Fibroblast of gingiva (primary cell): ENCODE data around the gene C6orf89.
A peak's percentile ranks its signal among the peaks of the same experiment; 100 is the strongest.
"Not testable (repeated sequence)": the region's sequence is repeated elsewhere in the genome, so short reads cannot be mapped to it uniquely, and the experiment has no call there.

Source experiments
- DNase-seq: peaks from one replicate; pipeline ENCODE4 v3.0.0-alpha.2; 2011; ENCODE audit warnings: low read depth

The C6orf89 gene

DNA sequence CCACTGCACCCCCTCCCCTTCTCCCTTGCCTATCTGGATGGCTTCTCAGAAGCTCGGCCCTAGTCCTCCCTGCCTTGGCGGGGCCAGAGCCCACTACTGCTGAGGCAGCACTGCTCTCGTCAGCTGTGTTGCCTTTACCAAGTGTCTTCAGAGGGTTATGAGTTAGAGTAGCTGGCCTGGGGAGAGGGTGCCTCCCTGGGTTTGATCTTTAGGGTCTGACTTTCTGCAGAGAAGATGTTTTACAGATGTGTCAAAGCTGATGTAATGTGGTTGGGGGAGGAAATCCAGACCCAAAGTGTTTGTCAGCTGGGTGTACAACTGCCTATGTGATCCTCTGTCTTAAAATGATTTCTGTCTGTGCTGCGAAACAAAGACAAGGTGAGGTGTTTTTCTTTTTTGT lies 38.4 kb downstream of the C6orf89 start:
- DNase-seq: no peak

DNA sequence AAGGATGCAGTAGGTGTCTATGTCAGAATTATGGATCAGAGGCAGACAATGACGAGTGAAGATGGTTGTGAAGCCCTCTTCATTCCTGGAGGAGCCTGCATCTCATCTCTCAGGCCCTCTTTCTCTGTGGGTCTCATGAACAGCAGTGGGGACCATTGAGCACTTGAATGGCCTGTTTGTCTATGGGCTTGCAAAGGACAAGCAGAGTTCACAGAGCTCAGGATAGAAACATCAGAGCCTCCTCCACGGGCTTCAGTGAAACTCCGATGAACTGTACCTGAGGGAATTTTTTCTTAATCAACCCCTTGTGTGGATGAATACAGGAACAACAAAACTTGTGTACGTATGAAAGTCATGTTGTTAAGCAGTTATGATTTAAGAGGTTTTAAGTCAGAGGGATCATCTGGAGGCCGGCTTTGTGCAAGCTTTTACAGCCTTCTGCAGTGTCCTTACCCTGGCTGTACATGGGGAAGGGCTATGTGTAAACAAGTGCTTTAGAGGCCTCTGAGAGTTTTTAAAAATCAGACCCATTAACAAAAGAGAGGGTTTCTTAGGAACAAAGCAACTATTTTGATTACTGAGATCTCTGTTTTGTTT lies 39.1 kb downstream of the C6orf89 start:
- DNase-seq: no peak

DNA sequence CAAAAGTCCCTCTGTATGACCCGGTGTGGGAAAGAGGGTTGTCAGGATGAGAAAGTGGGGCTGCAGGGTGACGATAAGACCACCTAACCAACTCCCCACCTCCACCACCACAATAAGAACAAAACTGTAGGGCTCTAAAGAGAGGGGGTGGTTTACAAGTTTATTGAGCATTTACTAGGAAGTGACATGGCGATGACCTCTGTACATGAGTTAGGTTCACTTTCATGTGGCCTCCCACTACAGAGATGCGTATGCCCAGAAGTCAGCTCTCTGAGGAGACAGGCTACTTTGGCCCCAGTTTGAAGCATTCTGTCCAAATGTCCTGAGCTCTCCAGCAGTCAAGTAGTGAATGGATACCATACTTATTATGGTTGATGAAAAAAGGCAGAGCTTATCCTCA lies 40.1 kb downstream of the C6orf89 start:
- DNase-seq: no peak

DNA sequence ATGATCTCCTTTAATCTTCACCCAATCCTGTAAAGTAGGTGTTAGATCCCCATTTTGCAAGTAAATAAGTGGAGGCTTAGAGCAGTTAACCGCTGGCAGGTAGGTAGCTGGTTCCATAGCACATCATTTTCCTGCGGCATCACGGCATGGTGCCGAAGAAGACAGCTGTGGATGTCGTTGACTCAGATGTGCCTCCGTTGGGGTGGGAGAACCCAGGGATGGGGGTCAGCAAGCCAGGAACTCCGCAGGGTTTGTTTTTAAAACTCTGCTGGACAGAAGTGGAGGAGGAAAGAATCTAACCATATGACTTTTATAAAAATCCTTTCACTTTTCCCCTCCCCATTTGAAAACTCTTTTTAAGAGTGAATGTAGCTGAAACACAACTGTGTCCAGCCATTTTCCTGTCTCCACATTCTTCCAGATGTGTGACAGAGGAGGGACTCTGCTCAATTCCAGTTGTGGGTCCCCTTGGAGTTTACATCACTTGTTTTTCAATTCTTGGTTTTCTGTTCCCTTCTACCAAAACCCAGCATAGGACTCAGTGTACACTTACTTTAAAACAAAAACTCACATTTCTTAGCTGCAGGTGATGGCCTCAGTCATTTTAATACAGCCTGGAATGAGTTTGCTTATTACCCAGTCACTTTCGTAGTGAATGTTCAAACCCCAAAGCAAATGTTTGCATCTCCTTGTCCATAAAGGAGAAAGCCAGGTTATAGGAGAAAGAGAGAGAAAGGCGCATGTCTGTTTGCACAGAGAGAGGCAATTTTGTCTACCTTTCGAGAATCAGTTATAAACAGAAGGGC lies 41.2 kb downstream of the C6orf89 start:
- DNase-seq: no peak

GRCh38 chr6:36927691-36928546 lies 42.2 kb downstream of the C6orf89 start:
- no peak for DNase-seq

GRCh38 chr6:36928547-36928918 lies 42.8 kb downstream of the C6orf89 start:
- DNase-seq: no peak

DNA sequence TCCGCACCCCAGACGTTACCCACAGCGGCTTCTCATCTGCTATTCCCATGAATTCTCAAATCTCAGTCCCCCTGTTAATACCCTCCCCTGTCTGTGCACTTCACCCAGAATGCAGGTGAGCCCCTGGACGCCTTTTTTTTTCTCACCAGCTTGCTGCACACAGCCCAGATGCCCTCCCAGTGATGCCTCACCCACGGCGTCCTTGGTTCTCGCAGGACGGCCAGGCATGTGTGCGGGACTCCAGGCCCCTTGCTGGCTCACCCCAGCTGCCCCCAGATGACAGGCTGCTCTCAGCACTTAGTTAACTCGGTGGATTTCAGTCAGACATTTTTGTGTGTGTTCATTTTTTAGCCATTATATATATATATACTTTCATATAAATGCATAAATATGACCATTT lies 43.4 kb downstream of the C6orf89 start:
- DNase-seq: no peak

DNA sequence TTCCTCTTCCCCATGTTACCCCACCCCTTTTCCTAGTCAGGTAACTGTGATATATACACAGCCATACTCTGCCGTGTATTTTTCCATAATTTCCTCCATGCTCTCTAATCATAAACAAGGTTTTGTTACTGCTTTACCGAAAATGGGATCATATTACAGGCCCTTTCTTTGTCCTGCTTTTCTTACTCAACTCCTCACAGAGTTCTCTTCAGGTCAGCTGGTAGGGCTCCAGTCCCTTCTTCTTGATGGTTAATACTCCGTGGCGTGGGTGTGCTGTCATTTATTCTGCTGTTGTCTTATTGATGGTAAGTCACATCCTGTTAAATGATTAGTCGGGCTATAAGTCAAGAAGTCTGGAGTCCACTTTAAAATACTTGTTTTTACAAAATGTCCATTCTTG lies 43.9 kb downstream of the C6orf89 start:
- DNase-seq: peak; percentile 62

DNA sequence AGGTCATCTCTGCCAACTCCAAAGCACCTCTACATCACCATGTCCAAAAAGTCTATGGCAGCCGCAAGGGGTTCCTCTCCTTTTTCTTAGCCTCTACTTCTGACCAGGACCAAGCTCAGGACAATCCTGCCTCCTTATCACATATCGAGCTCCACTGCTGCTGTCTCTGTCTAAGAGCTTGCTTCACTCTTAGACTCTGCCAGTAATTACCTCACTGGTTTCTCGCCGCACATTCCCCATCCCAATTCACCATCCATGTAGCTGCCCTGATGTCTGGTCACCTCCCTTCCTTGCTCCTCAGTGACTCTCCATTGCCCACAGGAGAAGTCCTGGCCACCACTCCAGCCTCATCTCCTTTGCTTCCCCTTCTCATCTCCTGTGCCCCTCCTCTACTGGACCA lies 44.7 kb downstream of the C6orf89 start:
- DNase-seq: no peak

- DNase-seq: peak; percentile 69
Observed at GRCh38 chr6:36933102-36933501, 47.4 kb downstream of the C6orf89 start.

- no peak for DNase-seq
Observed at GRCh38 chr6:36933519-36933918, 47.8 kb downstream of the C6orf89 start.

DNA sequence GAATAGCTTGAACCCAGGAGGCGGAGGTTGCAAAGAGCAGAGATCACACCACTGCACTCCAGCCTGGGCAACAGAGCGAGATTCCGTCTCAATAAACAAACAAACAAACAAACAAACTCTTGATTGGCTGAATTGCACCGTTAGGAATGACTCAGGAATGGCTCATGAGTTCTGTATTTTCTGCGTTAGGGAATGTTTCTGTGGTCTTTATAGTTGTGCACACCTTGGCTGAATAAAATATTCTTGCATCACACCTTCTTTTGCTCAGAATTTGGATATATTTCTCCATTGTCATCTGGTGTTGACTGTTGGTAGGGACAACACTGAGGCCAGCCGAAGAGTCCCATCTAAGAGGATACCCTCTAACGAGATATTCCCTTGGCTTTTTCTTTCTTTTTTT lies 49.1 kb downstream of the C6orf89 start:
- DNase-seq: no peak

DNA sequence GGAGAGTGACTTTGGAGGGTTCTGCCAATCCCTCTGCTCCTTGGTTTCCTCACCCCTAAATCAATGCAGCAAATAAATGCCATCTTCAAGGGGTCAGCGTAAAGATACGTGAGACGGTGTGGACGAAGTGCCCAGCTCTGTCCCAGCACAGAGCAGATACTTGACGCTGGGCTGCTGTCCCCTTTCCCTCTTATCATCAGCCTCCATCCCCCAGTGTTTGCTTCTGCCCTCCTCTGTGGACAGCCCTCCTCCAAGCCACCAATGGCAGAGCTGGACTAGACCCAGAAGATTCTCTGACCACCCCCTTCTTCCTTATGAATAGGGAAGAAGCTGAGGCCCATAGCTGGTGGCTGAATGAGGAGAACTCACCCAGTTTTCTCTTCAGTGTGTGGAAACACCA lies 51.1 kb downstream of the C6orf89 start:
- DNase-seq: no peak

GRCh38 chr6:36937896-36938295 lies 52.1 kb downstream of the C6orf89 start:
- DNase-seq: no peak

GRCh38 chr6:36938536-36938935 lies 52.8 kb downstream of the C6orf89 start:
- peak; percentile 36 for DNase-seq

DNA sequence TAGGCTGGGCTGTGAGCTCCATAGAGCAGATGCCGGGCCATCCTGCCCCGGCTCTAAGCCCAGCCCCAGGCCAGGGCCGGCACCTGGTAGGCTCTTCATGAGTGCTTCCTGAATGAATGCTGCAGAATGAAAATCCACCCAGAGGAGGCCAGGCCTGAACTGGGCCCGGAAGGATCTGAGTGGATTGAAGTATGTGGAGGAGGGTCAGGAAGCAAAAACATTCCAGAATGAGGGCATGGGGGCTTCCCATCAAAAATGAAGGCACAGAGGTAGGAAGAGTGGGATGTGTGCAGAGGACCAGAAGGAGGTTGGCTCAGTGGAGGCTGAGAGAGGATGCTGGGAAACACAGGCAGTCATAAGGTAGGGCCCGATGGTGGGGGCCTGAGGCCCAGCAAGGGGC lies 53.3 kb downstream of the C6orf89 start:
- not testable (repeated sequence) for DNase-seq

- DNase-seq: no peak
Observed at GRCh38 chr6:36940027-36940426, 54.3 kb downstream of the C6orf89 start.

DNA sequence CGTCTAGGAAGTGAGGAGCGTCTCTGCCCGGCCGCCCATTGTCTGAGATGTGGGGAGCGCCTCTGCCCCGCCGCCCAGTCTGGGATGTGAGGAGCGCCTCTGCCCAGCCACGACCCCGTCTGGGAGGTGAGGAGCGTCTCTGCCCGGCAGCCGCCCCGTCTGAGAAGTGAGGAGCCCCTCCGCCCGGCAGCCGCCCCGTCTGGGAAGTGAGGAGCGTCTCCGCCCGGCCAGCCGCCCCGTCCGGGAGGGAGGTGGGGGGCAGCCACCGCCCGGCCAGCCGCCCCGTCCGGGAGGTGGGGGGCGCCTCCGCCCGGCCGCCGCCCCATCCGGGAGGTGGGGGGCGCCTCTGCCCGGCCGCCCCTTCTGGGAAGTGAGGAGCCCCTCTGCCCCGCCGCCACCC lies 55.8 kb downstream of the C6orf89 start:
- DNase-seq: not testable (repeated sequence)

GRCh38 chr6:36942329-36942728 lies 56.6 kb downstream of the C6orf89 start:
- DNase-seq: not testable (repeated sequence)

DNA sequence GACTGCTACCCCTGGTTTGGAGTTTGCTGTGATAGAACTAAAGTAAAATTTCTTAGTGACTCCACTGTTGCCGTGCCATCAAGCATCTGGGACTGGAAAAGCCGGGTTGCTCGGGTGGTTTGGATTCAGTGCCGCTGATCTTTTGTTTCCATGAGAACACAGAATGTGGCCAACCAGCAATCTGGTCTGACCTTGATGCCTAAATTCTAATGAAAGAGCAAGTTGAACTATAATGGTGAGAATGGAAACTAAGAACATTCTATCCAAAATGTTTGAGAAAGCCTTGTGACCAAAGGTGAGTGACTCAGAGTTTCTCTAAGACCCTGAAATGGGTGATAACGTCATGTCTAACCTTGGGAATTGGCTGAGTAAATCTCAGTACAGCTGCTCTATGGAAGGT lies 58.9 kb downstream of the C6orf89 start:
- no peak for DNase-seq

GRCh38 chr6:36945301-36945700 lies 59.5 kb downstream of the C6orf89 start:
- DNase-seq: no peak

DNA sequence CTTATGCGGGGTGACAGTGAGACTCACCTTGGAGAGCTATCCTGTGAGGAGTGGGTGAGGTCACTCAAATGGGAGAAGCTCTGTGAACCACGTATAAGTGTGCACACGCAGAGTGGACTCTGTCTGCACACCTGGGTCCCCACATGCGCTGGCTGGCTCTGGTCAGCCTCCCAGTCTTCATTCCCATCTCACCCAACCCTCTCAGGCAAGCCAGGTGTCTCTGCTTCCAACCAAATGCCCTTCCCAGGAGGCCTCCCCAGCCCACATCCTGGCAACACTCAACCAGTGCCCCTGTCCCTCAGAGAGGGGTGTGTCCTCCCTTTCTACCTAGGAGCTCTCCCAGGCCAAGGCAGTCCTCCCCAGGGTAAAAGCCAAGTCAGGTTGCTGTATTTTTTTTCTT lies 60.8 kb downstream of the C6orf89 start:
- no peak for DNase-seq
